SU-DHL-6 (cell line): Measurements from ENCODE around the gene CFAP100.

ENCODE experiments used
- H2AFZ ChIP-seq: fragments of 200-600 bp; sonication (generic); 2 replicates; pipeline ENCODE4 v1.6.1; 2014; ENCODE audit warnings: low read depth, mild to moderate bottlenecking, moderate library complexity, mixed read lengths, antibody characterized with exemption, low read length; ENCODE audit not compliant: severe bottlenecking
- H3F3A ChIP-seq: fragments of 200-600 bp; shearing (Covaris generic); 2 replicates; pipeline ENCODE4 v1.6.0; 2016; ENCODE audit warnings: antibody characterized with exemption, mild to moderate bottlenecking; ENCODE audit not compliant: insufficient read depth
- H3K27ac ChIP-seq: fragments of 200-600 bp; sonication (generic); 2 replicates; pipeline ENCODE4 v1.5.1; 2016; ENCODE audit warnings: low read depth, mild to moderate bottlenecking, low read length, moderate library complexity, mixed read lengths
- H3K27me3 ChIP-seq: fragments of 200-600 bp; sonication (generic), shearing (Covaris generic); 2 replicates; pipeline ENCODE4 v1.6.0; 2014; ENCODE audit warnings: mild to moderate bottlenecking, low read length
- H3K36me3 ChIP-seq: fragments of 200-600 bp; sonication (generic); 2 replicates; pipeline ENCODE4 v1.6.1; 2014; ENCODE audit warnings: mild to moderate bottlenecking, low read length, mixed read lengths
- H3K4me2 ChIP-seq: fragments of 300-600, 200-600 bp; shearing (Covaris generic), sonication (generic); 2 replicates; pipeline ENCODE4 v1.6.0; 2014; ENCODE audit warnings: low read length, low read depth, mild to moderate bottlenecking; ENCODE audit not compliant: poor library complexity, severe bottlenecking
- H3K4me3 ChIP-seq: fragments of 200-600 bp; sonication (generic); 2 replicates; pipeline ENCODE4 v1.5.1; 2014; ENCODE audit warnings: antibody characterized with exemption, low read length, mild to moderate bottlenecking, mixed read lengths; ENCODE audit not compliant: insufficient read depth, poor library complexity, severe bottlenecking
- H3K79me2 ChIP-seq: fragments of 200-600 bp; sonication (generic); 2 replicates; pipeline ENCODE4 v1.6.1; 2014; ENCODE audit warnings: mild to moderate bottlenecking, low read length, moderate library complexity; ENCODE audit not compliant: insufficient read depth
- H3K9ac ChIP-seq: fragments of 200-600 bp; sonication (generic); 2 replicates; pipeline ENCODE4 v1.7.0; 2014; ENCODE audit warnings: mild to moderate bottlenecking, low read length
- H3K9me2 ChIP-seq: fragments of 200-600 bp; sonication (generic); replicated peaks from 2 replicates; pipeline ENCODE4 v1.6.1; 2014; ENCODE audit warnings: low read length; ENCODE audit not compliant: insufficient read depth
- H3K9me3 ChIP-seq: fragments of 200-600 bp; sonication (generic); 2 replicates; pipeline ENCODE4 v1.6.1; 2014; ENCODE audit warnings: low read length, mixed read lengths; ENCODE audit not compliant: insufficient read depth
- H4K20me1 ChIP-seq: fragments of 200-600 bp; sonication (generic); 2 replicates; pipeline ENCODE4 v1.6.1; 2014; ENCODE audit warnings: low read depth, mild to moderate bottlenecking, antibody characterized with exemption, low read length, moderate library complexity, mixed read lengths
- CTCF ChIP-seq: fragments of 200-600 bp; sonication (generic); IDR thresholded peaks from one replicate; pipeline ENCODE4 v1.5.1; 2017; ENCODE audit warnings: antibody characterized with exemption, mild to moderate bottlenecking, low read length, moderate library complexity; ENCODE audit not compliant: insufficient read depth, poor library complexity, severe bottlenecking
- EZH2phosphoT487 ChIP-seq: fragments of 200-600 bp; sonication (generic), shearing (Covaris generic); conservative IDR thresholded peaks from 2 replicates; pipeline ENCODE4 v1.6.1; 2018; ENCODE audit warnings: mild to moderate bottlenecking, antibody characterized with exemption, low read length, moderate library complexity, mixed read lengths

Gene CFAP100

GRCh38 chr3:126351086-126351770 lies 43.5 kb upstream of the CFAP100 start:
- no peak overlapping the region for H3K4me3 ChIP-seq
- H2AFZ ChIP-seq, result no peak overlapping the region
- no peak overlapping the region for H3K9ac ChIP-seq
- no peaks in the 10 kb centered on the region for H3K79me2 ChIP-seq
- no peak overlapping the region for H3K27ac ChIP-seq
- TF ChIP-seq EZH2phosphoT487 (no peak), CTCF (no peak)
- H3K4me2 ChIP-seq, result no peak overlapping the region
- H3K9me3 ChIP-seq, result no peaks in the 10 kb centered on the region
- H3K27me3 ChIP-seq, result no peaks in the 10 kb centered on the region
- no peaks in the 10 kb centered on the region for H3K9me2 ChIP-seq
- H4K20me1 ChIP-seq, result no peaks in the 10 kb centered on the region
- no peaks in the 10 kb centered on the region for H3F3A ChIP-seq
- H3K36me3 ChIP-seq, result no peaks in the 10 kb centered on the region

DNA sequence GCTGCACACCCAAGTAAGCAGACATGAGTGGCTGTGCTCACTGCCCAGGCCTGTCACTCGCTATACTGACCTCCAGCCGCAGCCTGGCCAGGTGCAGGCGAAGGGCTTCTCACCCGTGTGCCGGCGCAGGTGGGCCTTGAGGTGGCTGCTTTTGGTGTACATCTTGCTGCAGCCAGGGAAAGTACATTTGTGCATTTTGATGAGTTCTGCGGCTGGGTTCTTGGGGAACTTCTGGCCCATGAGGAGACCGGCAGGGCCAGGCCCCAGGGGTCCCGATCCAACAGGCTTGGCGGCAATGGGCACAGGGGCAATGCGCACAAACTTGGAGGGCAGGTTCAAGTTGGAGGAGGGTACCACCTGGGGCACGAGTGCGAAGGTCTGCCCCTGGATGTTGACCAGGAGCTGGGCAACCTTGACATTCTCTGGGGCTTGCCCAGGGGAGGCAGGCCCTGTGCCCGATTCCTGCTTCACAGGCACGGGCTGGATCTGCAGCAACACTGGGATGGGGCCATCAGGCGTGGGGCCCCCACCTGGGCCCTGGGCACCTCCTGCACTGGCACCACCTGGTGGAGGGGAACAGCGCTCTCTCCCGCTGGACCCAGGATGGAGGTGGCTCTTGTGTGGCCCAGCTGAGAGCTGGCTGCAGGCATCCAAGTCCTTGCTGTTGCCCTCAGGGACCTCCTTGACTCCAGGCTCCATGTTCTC lies 42.8 kb upstream of the CFAP100 start:
- Histone ChIP-seq H3K9me2 (no peaks in the 10 kb centered on the region), H3K79me2 (no peaks in the 10 kb centered on the region), H3K9me3 (no peaks in the 10 kb centered on the region)

DNA sequence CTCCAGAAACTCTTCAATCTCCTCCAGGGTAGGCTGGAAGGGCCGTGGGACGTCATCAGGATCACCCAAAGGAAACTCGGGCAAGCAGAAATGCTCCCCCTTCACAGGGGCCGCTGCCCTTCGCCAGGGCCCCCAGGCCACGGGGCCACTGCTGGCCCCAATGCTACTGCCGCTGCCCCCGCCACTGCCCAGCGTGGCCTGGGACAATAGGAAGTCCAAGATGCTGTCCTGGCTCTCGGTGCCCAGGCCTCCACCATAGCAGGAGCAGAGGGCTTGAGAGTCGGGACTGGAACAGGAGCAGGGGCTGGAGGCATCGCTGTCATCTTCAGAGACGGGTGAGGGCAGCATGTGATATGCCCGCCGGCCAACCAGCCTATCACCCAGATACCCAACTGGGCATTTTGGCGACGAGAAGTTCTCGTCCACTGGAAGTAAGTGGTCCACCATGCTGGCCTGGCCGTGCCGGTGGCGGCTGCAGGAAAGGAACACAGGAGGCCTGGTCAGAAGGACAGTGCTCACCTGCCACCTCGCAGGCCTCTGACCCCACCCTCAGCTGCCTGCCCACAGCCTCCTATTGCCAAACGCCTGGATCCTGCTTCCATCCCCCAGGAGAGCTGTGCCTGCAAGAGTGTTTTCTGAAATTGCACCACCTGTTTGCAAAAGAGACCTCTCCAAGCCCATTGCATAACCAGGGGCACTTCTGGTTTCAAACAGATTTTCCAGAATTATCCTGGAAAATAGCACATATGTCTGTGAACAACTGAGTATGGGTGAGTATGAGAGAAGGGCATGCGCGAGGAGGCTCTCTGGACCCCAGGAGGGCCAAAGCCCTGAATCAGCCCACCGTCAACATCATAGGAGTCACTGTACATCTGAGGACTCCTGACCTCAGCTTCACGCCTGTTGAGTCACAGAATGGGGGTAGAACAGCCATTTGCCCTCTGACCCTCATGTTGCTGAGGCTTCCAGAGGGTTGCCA lies 41.9 kb upstream of the CFAP100 start:
- H3K4me3 ChIP-seq, result no peak overlapping the region
- H3K9me2 ChIP-seq, result no peaks in the 10 kb centered on the region
- H3K27me3 ChIP-seq, result no peaks in the 10 kb centered on the region
- H4K20me1 ChIP-seq, result no peaks in the 10 kb centered on the region
- H3K9me3 ChIP-seq, result no peaks in the 10 kb centered on the region
- no peaks in the 10 kb centered on the region for H3F3A ChIP-seq
- no peak overlapping the region for H3K9ac ChIP-seq
- no peak overlapping the region for H2AFZ ChIP-seq
- no peak overlapping the region for H3K4me2 ChIP-seq
- H3K36me3 ChIP-seq, result no peaks in the 10 kb centered on the region
- no peak overlapping the region for H3K27ac ChIP-seq
- H3K79me2 ChIP-seq, result no peaks in the 10 kb centered on the region
- no peak for TF ChIP-seq CTCF
- no peak for TF ChIP-seq EZH2phosphoT487

More for the DNA sequence above, 42.8 kb upstream of the CFAP100 start:
- Histone ChIP-seq H3K27me3 (no peaks in the 10 kb centered on the region), H4K20me1 (no peaks in the 10 kb centered on the region), H3K4me2 (no peak overlapping the region), H3K4me3 (no peak overlapping the region), H3K9ac (no peak overlapping the region), H3K27ac (no peak overlapping the region), H3K36me3 (no peaks in the 10 kb centered on the region), H3F3A (no peaks in the 10 kb centered on the region), H2AFZ (no peak overlapping the region)
- TF ChIP-seq CTCF (no peak), EZH2phosphoT487 (no peak)
